WTC11 (cell line): ENCODE measurements around the gene TBCEL. TPM values are rescaled to one million over a fixed set of nuclear protein-coding genes. Genes with fewer than 3 reads are reported as not detected.

Source experiments
- ATAC-seq: fragments of 200-7000 bp; cut with Tn5 transposase; 2 replicates; pipeline ENCODE4 v1.10.0; 2021; ENCODE audit warnings: mild to moderate bottlenecking, moderate library complexity
- CTCF ChIA-PET: fragments of 300-600 bp; sonication (Branson Sonifier 250); formaldehyde crosslinking; loops from one replicate; lab custom pipeline; 2021; ENCODE audit warnings: antibody characterized with exemption; lab: Charles Lee
- POLR2A ChIA-PET: fragments of 350-600 bp; sonication (Branson Sonifier 250); formaldehyde crosslinking; loops from one replicate; lab custom pipeline; 2021; ENCODE audit warnings: antibody characterized with exemption; lab: Charles Lee
- DNase-seq: peaks from one replicate; pipeline ENCODE4 v3.0.0; 2021; ENCODE audit warnings: low spot score
- H3K27ac Mint-ChIP-seq: 2 replicates; pipeline ENCODE4 v1.8.0; 2021; ENCODE audit warnings: mixed read lengths
- H3K27me3 Mint-ChIP-seq: 2 replicates; pipeline ENCODE4 v1.8.0; 2021; ENCODE audit warnings: low read depth, mild to moderate bottlenecking, moderate library complexity, mixed read lengths
- H3K36me3 Mint-ChIP-seq: 2 replicates; pipeline ENCODE4 v1.8.0; 2021; ENCODE audit warnings: mixed read lengths
- H3K4me1 Mint-ChIP-seq: 2 replicates; pipeline ENCODE4 v1.8.0; 2022; ENCODE audit warnings: mixed read lengths
- H3K4me3 Mint-ChIP-seq: 2 replicates; pipeline ENCODE4 v1.8.0; 2021; ENCODE audit warnings: mild to moderate bottlenecking, moderate library complexity, mixed read lengths
- H3K9me3 Mint-ChIP-seq: 2 replicates; pipeline ENCODE4 v1.8.0; 2021; ENCODE audit warnings: mixed read lengths
- AFF4 ChIP-seq: sonication (generic); formaldehyde crosslinking; IDR thresholded peaks from 2 replicates; pipeline ENCODE4 v1.8.1; 2023; ENCODE audit warnings: mild to moderate bottlenecking, missing genetic modification reagents, borderline replicate concordance
- ATF6 ChIP-seq: sonication (generic); formaldehyde crosslinking; IDR thresholded peaks from 2 replicates; pipeline ENCODE4 v1.8.1; 2023; ENCODE audit warnings: mild to moderate bottlenecking, missing genetic modification reagents
- CTCF ChIP-seq: fragments of 200-600 bp; IDR thresholded peaks from 2 replicates; pipeline ENCODE4 v1.8.0; 2022; ENCODE audit warnings: antibody characterized with exemption
- ELF4 ChIP-seq: sonication (generic); formaldehyde crosslinking; IDR thresholded peaks from 2 replicates; pipeline ENCODE4 v1.8.1; 2022; ENCODE audit warnings: low read depth, mild to moderate bottlenecking, moderate library complexity, missing genetic modification reagents
- EMX1 ChIP-seq: fragments of 250-450 bp; sonication (Bioruptor Pico); IDR thresholded peaks from 2 replicates; pipeline ENCODE4 v1.8.0; 2021; ENCODE audit warnings: mild to moderate bottlenecking
- FOXJ3 ChIP-seq: sonication (generic); formaldehyde crosslinking; IDR thresholded peaks from 2 replicates; pipeline ENCODE4 v1.9.0; 2021; ENCODE audit warnings: missing genetic modification reagents, mild to moderate bottlenecking, borderline replicate concordance
- FOXK1 ChIP-seq: sonication (generic); formaldehyde crosslinking; IDR thresholded peaks from 2 replicates; pipeline ENCODE4 v1.8.0; 2022; ENCODE audit warnings: mild to moderate bottlenecking, moderate library complexity, missing genetic modification reagents
- GABPB1 ChIP-seq: sonication (generic); formaldehyde crosslinking; IDR thresholded peaks from 2 replicates; pipeline ENCODE4 v1.8.1; 2023; ENCODE audit warnings: mild to moderate bottlenecking, missing genetic modification reagents
- NR2C2 ChIP-seq: sonication (generic); formaldehyde crosslinking; IDR thresholded peaks from 2 replicates; pipeline ENCODE4 v1.8.0; 2022; ENCODE audit warnings: mild to moderate bottlenecking, missing genetic modification reagents
- SMAD3 ChIP-seq: sonication (generic); formaldehyde crosslinking; IDR thresholded peaks from 2 replicates; pipeline ENCODE4 v1.8.0; 2022; ENCODE audit warnings: missing genetic modification reagents, mild to moderate bottlenecking, borderline replicate concordance
- SOX15 ChIP-seq: fragments of 250-450 bp; sonication (Bioruptor Pico); IDR thresholded peaks from 2 replicates; pipeline ENCODE4 v1.9.0; 2021; ENCODE audit warnings: mild to moderate bottlenecking
- SP1 ChIP-seq: sonication (generic); formaldehyde crosslinking; conservative IDR thresholded peaks from 2 replicates; pipeline ENCODE4 v1.8.1; 2022; ENCODE audit warnings: missing genetic modification reagents
- USF1 ChIP-seq: sonication (generic); formaldehyde crosslinking; IDR thresholded peaks from 2 replicates; pipeline ENCODE4 v1.8.0; 2022; ENCODE audit warnings: mild to moderate bottlenecking, missing genetic modification reagents
- ZNF121 ChIP-seq: sonication (generic); formaldehyde crosslinking; IDR thresholded peaks from 2 replicates; pipeline ENCODE4 v1.8.0; 2023; ENCODE audit warnings: missing genetic modification reagents
- ZNF671 ChIP-seq: fragments of 250-450 bp; sonication (Bioruptor Pico); IDR thresholded peaks from 2 replicates; pipeline ENCODE4 v1.8.0; 2021; ENCODE audit warnings: mild to moderate bottlenecking
- total RNA-seq: library from RNA; stranded (reverse); gene quantifications from 3 replicates; pipeline ENCODE4 v1.2.3, GENCODE V29; 2021
- TF ChIP-seq, protein P1 (sequence below): sonication (generic); formaldehyde crosslinking; IDR thresholded peaks from 2 replicates; pipeline ENCODE4 v1.8.0; 2022; ENCODE audit warnings: mild to moderate bottlenecking, missing genetic modification reagents
- TF ChIP-seq, protein P2 (sequence below): sonication (generic); formaldehyde crosslinking; IDR thresholded peaks from 2 replicates; pipeline ENCODE4 v1.8.0; 2022; ENCODE audit warnings: mild to moderate bottlenecking, missing genetic modification reagents
- TF ChIP-seq, protein P3 (sequence below): sonication (generic); formaldehyde crosslinking; IDR thresholded peaks from 2 replicates; pipeline ENCODE4 v1.8.1; 2022; ENCODE audit warnings: mild to moderate bottlenecking, missing genetic modification reagents, moderate library complexity, borderline replicate concordance
- TF ChIP-seq, protein P4 (sequence below): sonication (generic); formaldehyde crosslinking; IDR thresholded peaks from 2 replicates; pipeline ENCODE4 v1.8.1; 2023; ENCODE audit warnings: mild to moderate bottlenecking, moderate library complexity, missing genetic modification reagents

Gene TBCEL
- total RNA-seq, 1 experiment from 2014 or later, result 9.5 TPM

DNA sequence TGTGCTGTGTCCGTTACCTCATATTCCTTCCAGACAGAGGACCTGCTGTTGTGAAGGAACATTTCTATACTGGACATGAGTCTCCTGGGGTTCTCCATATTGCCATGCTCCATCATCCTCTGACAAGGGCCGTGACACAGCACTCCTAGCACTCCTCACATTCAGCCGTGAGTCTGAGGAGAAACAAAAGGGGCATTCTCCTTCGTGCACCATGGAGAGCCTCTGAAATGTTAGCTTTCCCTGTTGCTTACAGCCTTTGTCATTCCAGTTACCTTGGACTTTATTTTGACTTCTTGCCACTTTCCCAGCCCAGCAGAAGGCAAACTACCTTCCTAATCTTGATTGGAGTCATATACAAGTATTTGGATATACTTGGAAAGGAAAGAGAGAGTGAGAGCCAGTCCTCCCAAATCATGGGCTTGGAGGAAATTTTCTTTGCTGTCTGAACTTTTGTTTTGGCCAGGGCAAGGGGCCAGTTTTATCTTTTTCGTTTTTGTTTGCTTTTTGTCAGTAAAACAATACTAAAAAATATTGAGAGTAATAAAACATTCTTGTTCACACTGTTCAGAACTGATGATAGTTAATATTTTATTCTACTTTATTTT is 48.0 kb downstream of the TBCEL start:
- Mint-ChIP-seq H3K4me3 (no peak overlapping the region), H3K27me3 (no peaks in the 10 kb centered on the region), H3K27ac (peak overlapping the region; percentile 95), H3K9me3 (peaks cover 5% of the 10 kb centered on the region), H3K36me3 (peaks cover 35% of the 10 kb centered on the region), H3K4me1 (peaks cover 12% of the 10 kb centered on the region)
- TF ChIP-seq ZNF121 (CRISPR knock-in tag) (no peak), ZNF671 (CRISPR knock-in tag) (no peak), AFF4 (no peak), EMX1 (CRISPR knock-in tag) (no peak), ELF4 (CRISPR knock-in tag) (no peak), GABPB1 (CRISPR knock-in tag) (no peak), SOX15 (CRISPR knock-in tag) (no peak)
- TF ChIP-seq, protein P1, sequence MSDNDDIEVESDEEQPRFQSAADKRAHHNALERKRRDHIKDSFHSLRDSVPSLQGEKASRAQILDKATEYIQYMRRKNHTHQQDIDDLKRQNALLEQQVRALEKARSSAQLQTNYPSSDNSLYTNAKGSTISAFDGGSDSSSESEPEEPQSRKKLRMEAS, result no peak
- TF ChIP-seq, protein P2, sequence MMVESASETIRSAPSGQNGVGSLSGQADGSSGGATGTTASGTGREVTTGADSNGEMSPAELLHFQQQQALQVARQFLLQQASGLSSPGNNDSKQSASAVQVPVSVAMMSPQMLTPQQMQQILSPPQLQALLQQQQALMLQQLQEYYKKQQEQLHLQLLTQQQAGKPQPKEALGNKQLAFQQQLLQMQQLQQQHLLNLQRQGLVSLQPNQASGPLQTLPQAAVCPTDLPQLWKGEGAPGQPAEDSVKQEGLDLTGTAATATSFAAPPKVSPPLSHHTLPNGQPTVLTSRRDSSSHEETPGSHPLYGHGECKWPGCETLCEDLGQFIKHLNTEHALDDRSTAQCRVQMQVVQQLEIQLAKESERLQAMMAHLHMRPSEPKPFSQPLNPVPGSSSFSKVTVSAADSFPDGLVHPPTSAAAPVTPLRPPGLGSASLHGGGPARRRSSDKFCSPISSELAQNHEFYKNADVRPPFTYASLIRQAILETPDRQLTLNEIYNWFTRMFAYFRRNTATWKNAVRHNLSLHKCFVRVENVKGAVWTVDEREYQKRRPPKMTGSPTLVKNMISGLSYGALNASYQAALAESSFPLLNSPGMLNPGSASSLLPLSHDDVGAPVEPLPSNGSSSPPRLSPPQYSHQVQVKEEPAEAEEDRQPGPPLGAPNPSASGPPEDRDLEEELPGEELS, result no peak
- DNase-seq (no peak), ATAC-seq (peak; percentile 97)
- ChIA-PET POLR2A (no interaction called here), CTCF (interaction anchor here (0.9 to 1.4 kb wide), 2 partner anchors 123 to 127 kb away, joined by 3 to 4 read pairs; no protein-coding TSS in a partner anchor)

- DNase-seq (no peak), ATAC-seq (no peak)
- ChIA-PET POLR2A (no interaction called here), CTCF (no interaction called here)
- Mint-ChIP-seq H3K9me3 (no peaks in the 10 kb centered on the region), H3K4me3 (no peak overlapping the region), H3K36me3 (no peaks in the 10 kb centered on the region; the same call in 1 of the 2 replicates), H3K4me1 (no peaks in the 10 kb centered on the region), H3K27ac (no peak overlapping the region), H3K27me3 (no peaks in the 10 kb centered on the region)
- TF ChIP-seq, protein P3, sequence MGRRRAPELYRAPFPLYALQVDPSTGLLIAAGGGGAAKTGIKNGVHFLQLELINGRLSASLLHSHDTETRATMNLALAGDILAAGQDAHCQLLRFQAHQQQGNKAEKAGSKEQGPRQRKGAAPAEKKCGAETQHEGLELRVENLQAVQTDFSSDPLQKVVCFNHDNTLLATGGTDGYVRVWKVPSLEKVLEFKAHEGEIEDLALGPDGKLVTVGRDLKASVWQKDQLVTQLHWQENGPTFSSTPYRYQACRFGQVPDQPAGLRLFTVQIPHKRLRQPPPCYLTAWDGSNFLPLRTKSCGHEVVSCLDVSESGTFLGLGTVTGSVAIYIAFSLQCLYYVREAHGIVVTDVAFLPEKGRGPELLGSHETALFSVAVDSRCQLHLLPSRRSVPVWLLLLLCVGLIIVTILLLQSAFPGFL, result no peak
- TF ChIP-seq FOXJ3 (CRISPR knock-in tag) (no peak), NR2C2 (no peak), ZNF121 (CRISPR knock-in tag) (no peak), CTCF (no peak)
Observed at GRCh38 chr11:121081321-121081720, 57.4 kb downstream of the TBCEL start.

GRCh38 chr11:121082219-121082618 is 58.3 kb downstream of the TBCEL start:
- CTCF ChIA-PET, result interaction anchor here (1.5 kb wide), 1 partner anchor 22 kb away, joined by 11 read pairs; no protein-coding TSS in a partner anchor
- ATAC-seq (no peak), DNase-seq (no peak)
- Mint-ChIP-seq H3K27ac (no peak overlapping the region), H3K9me3 (no peaks in the 10 kb centered on the region), H3K36me3 (peaks cover 5% of the 10 kb centered on the region; the same call in 1 of the 2 replicates), H3K4me3 (no peak overlapping the region), H3K4me1 (no peaks in the 10 kb centered on the region), H3K27me3 (no peaks in the 10 kb centered on the region)
- POLR2A ChIA-PET, result no interaction called here
- TF ChIP-seq ATF6 (CRISPR knock-in tag), result no peak
- TF ChIP-seq, protein P4, sequence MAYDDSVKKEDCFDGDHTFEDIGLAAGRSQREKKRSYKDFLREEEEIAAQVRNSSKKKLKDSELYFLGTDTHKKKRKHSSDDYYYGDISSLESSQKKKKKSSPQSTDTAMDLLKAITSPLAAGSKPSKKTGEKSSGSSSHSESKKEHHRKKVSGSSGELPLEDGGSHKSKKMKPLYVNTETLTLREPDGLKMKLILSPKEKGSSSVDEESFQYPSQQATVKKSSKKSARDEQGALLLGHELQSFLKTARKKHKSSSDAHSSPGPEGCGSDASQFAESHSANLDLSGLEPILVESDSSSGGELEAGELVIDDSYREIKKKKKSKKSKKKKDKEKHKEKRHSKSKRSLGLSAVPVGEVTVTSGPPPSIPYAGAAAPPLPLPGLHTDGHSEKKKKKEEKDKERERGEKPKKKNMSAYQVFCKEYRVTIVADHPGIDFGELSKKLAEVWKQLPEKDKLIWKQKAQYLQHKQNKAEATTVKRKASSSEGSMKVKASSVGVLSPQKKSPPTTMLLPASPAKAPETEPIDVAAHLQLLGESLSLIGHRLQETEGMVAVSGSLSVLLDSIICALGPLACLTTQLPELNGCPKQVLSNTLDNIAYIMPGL (CRISPR knock-in tag), result no peak
- TF ChIP-seq USF1 (CRISPR knock-in tag), result no peak
- TF ChIP-seq FOXK1 (CRISPR knock-in tag), result no peak
- no peak for TF ChIP-seq SMAD3 (CRISPR knock-in tag)
- TF ChIP-seq SP1 (CRISPR knock-in tag), result no peak
